KOPT-K1 (cell line): ENCODE data around the gene CNOT3.

Experiments used
- H3K27ac ChIP-seq: fragments of 200-600 bp; sonication (generic); 2 replicates; pipeline ENCODE4 v1.5.1; 2016; ENCODE audit warnings: antibody characterized with exemption, mild to moderate bottlenecking, low read depth, low read length; ENCODE audit not compliant: poor library complexity, severe bottlenecking
- H3K36me3 ChIP-seq: fragments of 200-600 bp; sonication (generic); 2 replicates; pipeline ENCODE4 v1.5.1; 2017; ENCODE audit warnings: antibody characterized with exemption, mild to moderate bottlenecking, low read length, moderate library complexity; ENCODE audit not compliant: insufficient read depth
- H3K9me3 ChIP-seq: fragments of 200-600 bp; sonication (generic); 2 replicates; pipeline ENCODE4 v1.5.1; 2017; ENCODE audit warnings: antibody characterized with exemption, low read length, mild to moderate bottlenecking; ENCODE audit not compliant: insufficient read depth, poor library complexity, severe bottlenecking

The CNOT3 gene

DNA sequence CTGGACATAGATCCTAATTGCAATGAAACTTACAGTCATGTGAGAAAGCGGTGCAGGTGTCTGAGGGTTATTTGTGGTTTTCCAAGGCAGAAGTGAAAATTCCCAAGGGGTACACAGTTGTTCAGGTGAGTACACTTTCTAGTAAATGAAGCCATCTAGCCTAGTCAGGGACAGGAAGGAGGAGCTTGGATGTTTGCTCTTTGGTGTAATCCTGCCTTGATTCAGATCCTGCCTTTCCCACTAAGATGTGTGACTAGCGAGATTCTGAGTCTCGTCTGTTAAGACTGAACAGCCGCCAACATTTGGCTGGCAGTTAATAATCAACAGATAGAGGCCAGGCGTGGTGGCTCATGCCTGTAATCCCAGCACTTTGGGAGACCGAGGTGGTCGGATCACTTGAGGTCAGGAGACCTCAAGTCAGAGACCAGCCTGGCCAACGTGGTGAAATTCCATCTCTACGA is 65.6 kb downstream of the CNOT3 start:
- Histone ChIP-seq H3K27ac (no peak overlapping the region), H3K9me3 (no peaks in the 10 kb centered on the region), H3K36me3 (peaks cover 72% of the 10 kb centered on the region)

DNA sequence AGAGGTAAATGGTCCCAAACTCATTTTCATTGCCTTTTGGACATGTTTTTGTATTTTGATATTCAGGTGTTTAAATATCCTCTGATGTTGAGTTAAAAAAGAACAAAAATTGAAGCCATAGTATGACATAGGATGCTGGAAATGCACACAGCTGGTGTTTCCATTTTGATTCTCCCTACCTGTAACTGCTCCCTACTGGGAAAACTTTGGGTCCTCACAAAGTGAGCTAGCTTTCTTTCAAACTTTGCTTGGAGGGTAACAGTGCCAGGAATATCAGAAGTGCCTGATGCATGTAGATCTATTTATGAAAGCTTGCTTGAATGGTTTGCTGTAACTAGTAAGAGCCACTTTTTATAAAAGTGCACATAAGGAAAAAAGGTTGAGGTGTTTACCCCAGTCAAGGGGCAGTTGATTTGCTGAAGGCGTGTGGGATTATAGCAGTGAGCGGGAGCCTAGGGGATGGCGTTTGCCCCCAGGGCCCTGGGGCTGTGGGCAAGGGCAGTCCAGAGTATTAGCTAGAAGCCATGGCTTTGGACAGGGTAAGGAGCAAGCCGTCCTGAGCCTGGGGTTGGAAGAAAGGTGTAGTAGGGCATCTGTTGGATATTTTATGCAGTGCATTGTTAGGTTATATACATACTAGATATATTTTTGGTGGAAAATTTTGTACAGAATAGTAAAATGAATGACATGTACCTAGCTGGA is 67.4 kb downstream of the CNOT3 start:
- H3K27ac ChIP-seq, result no peak overlapping the region
- no peaks in the 10 kb centered on the region for H3K9me3 ChIP-seq
- H3K36me3 ChIP-seq, result peaks cover 83% of the 10 kb centered on the region
